IMR-90 (cell line): ENCODE measurements around the gene XYLT2.

ENCODE experiments used
- BHLHE40 ChIP-seq: fragments of 150-350 bp; IDR thresholded peaks from 2 replicates; pipeline ENCODE4 v1.6.1; 2016; ENCODE audit warnings: mild to moderate bottlenecking, low read depth, low read length
- CEBPB ChIP-seq: IDR thresholded peaks from 2 replicates; pipeline ENCODE4 v1.6.1; 2012; ENCODE audit warnings: low read depth, low read length, improper control_type of control experiment
- CHD1 ChIP-seq: IDR thresholded peaks from 2 replicates; pipeline ENCODE4 v1.6.1; 2012; ENCODE audit warnings: low read depth, low read length, improper control_type of control experiment
- MAFK ChIP-seq: IDR thresholded peaks from 2 replicates; pipeline ENCODE4 v1.6.1; 2012; ENCODE audit warnings: low read depth, low read length, improper control_type of control experiment
- MXI1 ChIP-seq: IDR thresholded peaks from 2 replicates; pipeline ENCODE4 v1.6.1; 2012; ENCODE audit warnings: low read depth, mild to moderate bottlenecking, low read length, moderate library complexity, borderline replicate concordance
- POLR2A ChIP-seq: IDR thresholded peaks from 2 replicates; pipeline ENCODE4 v1.6.1; 2012; ENCODE audit warnings: mild to moderate bottlenecking, low read depth, low read length
- RAD21 ChIP-seq: IDR thresholded peaks from 2 replicates; pipeline ENCODE4 v1.6.1; 2012; ENCODE audit warnings: low read length, improper control_type of control experiment
- RCOR1 ChIP-seq: IDR thresholded peaks from 2 replicates; pipeline ENCODE4 v1.6.1; 2012; ENCODE audit warnings: mild to moderate bottlenecking, low read length, improper control_type of control experiment; ENCODE audit not compliant: insufficient replicate concordance
- TF ChIP-seq, protein P1 (sequence below): conservative IDR thresholded peaks from 2 replicates; pipeline ENCODE4 v1.5.1; 2012; ENCODE audit warnings: mild to moderate bottlenecking, low read depth, low read length, improper control_type of control experiment
- TF ChIP-seq, protein P2 (sequence below): fragments of 150-350 bp; IDR thresholded peaks from 2 replicates; pipeline ENCODE4 v1.6.1; 2017; ENCODE audit warnings: mild to moderate bottlenecking, antibody characterized with exemption, low read length, low read depth
- TF ChIP-seq, protein P3 (sequence below): fragments of 150-350 bp; IDR thresholded peaks from 2 replicates; pipeline ENCODE4 v1.6.1; 2016; ENCODE audit warnings: low read depth, mild to moderate bottlenecking, low read length, moderate library complexity, borderline replicate concordance

- TF ChIP-seq, protein P1, sequence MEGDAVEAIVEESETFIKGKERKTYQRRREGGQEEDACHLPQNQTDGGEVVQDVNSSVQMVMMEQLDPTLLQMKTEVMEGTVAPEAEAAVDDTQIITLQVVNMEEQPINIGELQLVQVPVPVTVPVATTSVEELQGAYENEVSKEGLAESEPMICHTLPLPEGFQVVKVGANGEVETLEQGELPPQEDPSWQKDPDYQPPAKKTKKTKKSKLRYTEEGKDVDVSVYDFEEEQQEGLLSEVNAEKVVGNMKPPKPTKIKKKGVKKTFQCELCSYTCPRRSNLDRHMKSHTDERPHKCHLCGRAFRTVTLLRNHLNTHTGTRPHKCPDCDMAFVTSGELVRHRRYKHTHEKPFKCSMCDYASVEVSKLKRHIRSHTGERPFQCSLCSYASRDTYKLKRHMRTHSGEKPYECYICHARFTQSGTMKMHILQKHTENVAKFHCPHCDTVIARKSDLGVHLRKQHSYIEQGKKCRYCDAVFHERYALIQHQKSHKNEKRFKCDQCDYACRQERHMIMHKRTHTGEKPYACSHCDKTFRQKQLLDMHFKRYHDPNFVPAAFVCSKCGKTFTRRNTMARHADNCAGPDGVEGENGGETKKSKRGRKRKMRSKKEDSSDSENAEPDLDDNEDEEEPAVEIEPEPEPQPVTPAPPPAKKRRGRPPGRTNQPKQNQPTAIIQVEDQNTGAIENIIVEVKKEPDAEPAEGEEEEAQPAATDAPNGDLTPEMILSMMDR, result no peak
- TF ChIP-seq RAD21 (no peak), MXI1 (no peak), POLR2A (no peak), CHD1 (no peak), BHLHE40 (no peak), CEBPB (no peak), MAFK (no peak), RCOR1 (no peak)
- TF ChIP-seq, protein P2, sequence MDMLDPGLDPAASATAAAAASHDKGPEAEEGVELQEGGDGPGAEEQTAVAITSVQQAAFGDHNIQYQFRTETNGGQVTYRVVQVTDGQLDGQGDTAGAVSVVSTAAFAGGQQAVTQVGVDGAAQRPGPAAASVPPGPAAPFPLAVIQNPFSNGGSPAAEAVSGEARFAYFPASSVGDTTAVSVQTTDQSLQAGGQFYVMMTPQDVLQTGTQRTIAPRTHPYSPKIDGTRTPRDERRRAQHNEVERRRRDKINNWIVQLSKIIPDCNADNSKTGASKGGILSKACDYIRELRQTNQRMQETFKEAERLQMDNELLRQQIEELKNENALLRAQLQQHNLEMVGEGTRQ, result no peak
- TF ChIP-seq, protein P3, sequence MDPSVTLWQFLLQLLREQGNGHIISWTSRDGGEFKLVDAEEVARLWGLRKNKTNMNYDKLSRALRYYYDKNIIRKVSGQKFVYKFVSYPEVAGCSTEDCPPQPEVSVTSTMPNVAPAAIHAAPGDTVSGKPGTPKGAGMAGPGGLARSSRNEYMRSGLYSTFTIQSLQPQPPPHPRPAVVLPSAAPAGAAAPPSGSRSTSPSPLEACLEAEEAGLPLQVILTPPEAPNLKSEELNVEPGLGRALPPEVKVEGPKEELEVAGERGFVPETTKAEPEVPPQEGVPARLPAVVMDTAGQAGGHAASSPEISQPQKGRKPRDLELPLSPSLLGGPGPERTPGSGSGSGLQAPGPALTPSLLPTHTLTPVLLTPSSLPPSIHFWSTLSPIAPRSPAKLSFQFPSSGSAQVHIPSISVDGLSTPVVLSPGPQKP, result no peak
Observed at GRCh38 chr17:50397919-50398285, 52.0 kb downstream of the XYLT2 start.
